ENCODE data around the gene HOXA9.

HOXA9 gene

DNA sequence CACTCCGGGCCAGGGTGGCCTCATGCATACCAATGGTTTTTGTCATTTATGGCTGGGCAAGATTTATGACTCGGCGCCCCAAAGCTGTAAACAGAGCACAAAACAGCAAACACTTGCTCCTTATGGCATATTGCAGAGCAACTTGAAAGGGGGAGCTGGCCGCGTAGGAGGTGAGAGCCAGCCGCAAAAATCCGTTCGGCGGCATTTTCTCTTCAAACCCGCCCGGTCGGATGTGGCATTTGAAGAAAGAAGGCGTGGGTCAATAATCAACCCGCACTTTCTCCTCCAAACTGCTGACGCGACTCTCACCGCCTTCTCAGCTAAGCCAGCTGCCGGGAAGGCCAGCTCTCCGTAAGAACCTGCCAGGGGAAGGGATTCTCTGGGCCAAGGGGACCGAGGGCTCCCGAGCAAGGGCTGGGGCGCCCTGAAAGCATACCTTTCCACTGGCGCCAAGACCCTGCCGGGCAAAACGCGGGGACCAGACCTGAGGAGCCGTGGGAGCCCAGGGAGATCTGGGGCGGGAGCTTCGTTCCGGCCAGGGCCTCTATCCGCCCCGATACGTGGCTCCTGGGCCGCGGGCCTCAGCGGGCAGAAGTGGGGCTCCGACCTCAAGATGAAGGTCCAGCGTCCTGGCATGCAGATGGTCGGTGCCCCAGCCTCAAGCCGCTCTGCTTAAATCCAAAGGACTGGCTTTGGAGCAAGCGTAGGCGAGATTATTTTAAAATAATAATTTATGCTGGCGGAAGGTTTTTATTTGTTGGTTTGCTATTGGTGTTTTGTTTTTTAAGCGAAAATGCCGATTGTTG lies 49.9 kb downstream of the HOXA9 start:
- DNase-seq (ENCODE audit: low read depth in 3 of 3, low spot score in 1 of 3), result no peak

DNA sequence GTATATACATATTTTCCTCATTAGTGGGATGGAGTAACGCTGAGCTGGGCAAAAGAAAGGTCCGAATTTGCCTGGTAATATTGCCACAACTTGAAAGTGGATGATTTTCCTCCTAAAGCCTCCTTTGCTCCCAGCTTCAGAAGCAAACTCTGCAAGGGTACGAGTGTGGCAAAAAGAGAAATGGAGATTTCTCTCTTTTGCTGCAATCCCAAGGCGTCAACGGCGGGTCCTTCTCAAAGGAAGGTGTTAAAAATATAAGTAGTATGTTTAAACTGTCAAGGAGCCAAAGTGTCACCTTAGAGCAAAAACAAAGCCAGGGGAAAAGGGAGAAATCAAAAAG lies 50.5 kb downstream of the HOXA9 start:
- no peak for DNase-seq (ENCODE audit: low read depth in 3 of 3, low spot score in 1 of 3)

GRCh38 chr7:27113991-27114769 lies 51.2 kb downstream of the HOXA9 start:
- no peak for DNase-seq (ENCODE audit: low read depth in 3 of 3, low spot score in 1 of 3)

DNA sequence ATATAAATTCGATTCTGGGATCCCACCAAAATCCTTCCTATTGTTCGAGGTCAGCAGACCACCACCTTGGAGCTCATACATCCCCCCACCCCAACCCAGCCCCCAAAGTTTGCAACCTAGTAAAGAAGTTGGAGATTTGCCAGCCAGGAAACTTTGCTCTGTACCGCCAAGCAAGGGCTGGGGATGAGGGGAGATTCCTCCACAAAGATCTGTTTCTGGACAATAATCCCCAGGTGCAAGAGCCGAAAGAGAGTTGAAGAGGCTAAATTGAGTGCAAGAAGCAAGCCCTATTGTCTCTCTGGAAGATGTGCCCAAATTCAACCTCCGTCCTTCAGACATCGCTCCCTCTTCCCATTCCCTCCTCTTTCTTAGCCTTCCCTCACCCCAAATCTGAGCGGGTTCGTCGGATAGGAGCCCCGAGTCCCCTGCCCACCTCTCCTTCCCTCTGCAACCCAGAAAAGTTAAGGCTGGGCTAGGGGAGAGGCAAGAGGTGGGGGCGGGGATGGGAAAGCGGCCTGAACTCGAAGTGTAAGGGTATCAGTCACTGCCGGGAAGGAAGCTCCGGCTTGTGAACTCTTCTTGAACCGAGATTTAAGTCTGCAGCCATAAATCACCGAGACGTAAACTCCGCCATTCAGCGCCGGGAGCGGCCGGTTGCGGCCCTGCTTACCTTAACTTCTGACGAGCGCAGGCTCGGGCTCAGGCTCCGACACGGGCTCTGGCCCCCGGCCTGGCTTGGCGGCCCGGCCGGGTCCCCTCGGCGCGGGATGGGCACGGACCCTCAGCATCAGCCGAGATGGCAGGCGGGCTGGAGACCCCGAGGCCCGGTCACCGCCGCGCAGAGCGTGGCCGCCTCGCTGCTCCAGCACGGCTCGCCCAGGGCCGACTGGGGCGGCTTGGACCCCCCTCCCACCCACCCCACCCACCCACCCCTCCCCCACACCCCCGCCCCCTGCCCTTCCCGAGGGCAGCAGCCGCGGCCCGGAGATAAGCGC lies 52.1 kb downstream of the HOXA9 start:
- no peak for DNase-seq (ENCODE audit: low read depth in 3 of 3, low spot score in 1 of 3)
